ENCODE results near the gene PRRT4.

Gene PRRT4

DNA sequence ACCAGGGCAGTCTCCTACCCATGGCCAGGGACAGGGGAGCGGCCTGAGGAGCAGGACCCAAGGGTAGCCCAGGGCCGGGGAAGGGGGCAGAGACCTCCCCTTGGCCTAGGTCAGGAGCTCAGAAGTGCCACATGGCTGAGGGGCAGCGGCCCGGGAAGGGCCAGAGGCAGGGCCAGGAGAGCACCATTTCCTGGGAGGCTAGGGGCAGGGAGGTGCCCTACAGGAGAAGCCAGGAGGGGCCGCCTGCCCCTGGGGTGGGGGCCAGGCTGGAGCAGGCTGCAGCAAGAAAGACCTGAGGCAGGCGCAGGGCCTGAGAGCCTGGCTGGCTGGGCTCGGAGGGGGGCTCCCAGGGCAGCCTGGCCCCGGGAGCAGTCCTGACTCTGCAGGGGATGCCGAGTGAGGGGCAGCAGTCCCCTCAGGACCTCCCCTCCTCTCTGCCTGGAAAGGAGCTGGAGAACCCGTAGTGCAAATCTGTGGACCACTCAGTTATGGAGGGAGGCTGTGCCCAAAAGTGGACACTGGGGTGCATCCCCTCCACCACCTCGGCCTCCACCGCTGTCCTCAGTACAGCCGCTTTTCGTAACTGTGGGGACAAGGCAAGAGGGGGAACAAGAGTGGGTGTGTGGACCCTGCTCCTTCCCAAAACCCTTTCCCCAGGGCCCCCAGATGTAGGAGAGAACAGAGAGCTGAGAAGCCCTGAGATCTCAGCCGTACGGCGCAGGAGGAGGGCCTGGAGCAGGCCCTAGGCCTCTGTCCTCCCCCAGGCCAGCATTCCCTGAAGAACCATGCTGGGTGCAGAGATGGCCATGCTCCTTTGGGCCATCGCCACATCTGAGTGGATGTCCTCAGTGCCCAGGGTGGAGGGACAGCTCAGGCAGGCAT lies 31.2 kb upstream of the PRRT4 start:
- no peaks in the 10 kb centered on the region for H3K9me3 ChIP-seq (ENCODE audit: low read length)
- H3K27ac ChIP-seq (ENCODE audit: low read depth, low read length) = no peak overlapping the region
- H3K4me1 ChIP-seq (ENCODE audit: insufficient read depth, low read length) = peaks cover 4% of the 10 kb centered on the region
- no peaks in the 10 kb centered on the region for H3K27me3 ChIP-seq (ENCODE audit: control insufficient read depth in 1 of 2, insufficient read depth in 2 of 2, low read length in 2 of 2)
- H3K36me3 ChIP-seq (ENCODE audit: insufficient read depth, low read length) = peaks cover 33% of the 10 kb centered on the region
- H3K9ac ChIP-seq (ENCODE audit: low read length) = no peak overlapping the region
- H3K4me3 ChIP-seq (ENCODE audit: low read depth in 1 of 2, low read length in 2 of 2) = no peak overlapping the region

DNA sequence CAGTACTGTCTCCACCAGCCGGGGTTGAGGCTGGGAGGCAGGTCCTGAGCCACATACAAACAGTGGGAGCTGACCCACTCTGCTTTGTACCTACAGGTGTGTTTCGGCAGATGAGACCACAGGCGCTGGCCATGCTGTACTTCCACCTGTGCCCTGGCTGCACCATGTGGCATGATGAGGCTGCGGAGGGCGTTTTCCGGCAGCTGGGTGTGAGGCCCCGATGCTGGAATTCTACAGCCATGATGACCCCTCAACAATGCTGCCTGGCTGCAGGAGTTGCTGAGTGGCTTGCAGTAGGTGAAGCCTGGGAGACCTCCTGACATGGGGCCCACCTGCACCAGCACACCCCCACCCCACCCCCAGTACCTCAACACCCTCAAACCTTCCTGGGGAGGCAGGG lies 30.3 kb upstream of the PRRT4 start:
- Histone ChIP-seq H3K36me3 (ENCODE audit: insufficient read depth, low read length) (peaks cover 24% of the 10 kb centered on the region), H3K27ac (ENCODE audit: low read depth, low read length) (no peak overlapping the region), H3K4me1 (ENCODE audit: insufficient read depth, low read length) (peaks cover 8% of the 10 kb centered on the region), H3K27me3 (ENCODE audit: control insufficient read depth in 1 of 2, insufficient read depth in 2 of 2, low read length in 2 of 2) (no peaks in the 10 kb centered on the region), H3K4me3 (ENCODE audit: low read depth in 1 of 2, low read length in 2 of 2) (no peak overlapping the region), H3K9me3 (ENCODE audit: low read length) (no peaks in the 10 kb centered on the region), H3K9ac (ENCODE audit: low read length) (no peak overlapping the region)

DNA sequence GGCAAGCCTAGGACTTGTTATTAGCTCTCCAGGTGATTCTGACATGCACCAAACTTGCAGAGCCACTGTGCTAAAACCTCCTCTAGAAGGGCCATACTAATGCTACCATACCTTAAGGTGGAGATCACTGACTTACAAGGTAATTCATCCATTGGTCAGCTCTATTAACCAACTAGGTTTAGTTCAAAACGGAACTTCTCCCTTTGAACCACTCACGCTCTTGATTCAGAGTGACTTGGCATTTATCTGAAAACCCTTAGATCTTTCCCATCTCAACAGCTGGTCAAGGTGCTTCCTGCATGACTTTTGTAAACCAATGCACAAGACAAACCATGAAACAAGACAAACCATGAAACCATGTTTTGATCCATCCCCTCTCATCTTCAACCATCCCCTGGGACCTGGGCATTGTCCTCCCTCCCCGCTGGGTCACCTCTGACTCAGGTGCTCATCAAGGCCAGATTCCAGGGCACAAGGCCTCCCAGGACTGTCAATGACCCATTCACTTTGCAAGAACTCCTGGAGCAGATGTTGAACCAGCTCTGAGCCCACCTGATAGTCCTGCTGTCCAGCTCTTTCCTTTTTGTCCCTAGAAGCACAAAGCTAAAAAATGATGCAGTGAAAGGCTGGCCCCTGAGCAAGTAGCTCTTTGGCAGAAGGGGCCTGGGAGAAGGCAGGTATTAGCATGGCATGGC lies 29.5 kb upstream of the PRRT4 start:
- Histone ChIP-seq H3K36me3 (ENCODE audit: insufficient read depth, low read length) (peaks cover 16% of the 10 kb centered on the region), H3K27ac (ENCODE audit: low read depth, low read length) (no peak overlapping the region)

DNA sequence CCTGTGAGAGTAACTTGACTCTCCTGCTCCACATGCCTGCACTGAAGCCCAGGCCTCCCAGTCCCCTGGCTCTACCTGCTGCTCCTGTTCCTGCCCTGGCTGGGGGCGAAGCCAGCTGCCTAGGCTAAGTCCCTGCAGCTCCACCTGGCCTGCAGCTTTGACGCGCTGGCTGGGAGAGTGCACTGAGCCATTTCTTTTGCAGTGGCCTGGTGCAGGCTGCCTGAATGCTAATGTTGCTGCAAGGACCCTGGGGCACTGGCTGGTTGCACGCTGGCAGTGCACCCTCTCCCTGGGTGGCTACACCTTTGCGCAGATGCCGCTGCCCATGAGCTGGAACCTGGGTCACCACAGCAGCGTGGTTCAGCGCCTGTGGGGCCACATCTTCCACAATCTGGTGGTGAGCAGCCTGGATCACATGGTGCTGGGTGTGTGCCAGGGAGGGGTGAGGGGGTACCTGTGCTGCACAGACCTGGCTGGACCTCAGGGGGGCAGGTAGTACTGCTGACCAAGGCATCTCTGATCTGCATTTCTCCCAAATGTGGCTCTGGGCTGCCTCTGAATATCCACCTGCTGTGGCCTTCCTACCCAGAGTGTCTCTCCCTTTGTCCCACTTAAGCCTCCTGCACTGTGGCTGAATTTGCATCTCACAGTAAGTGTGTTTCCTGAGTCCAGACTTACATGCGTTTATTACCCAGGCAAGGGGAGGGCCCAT lies 28.3 kb upstream of the PRRT4 start:
- Histone ChIP-seq H3K9ac (ENCODE audit: low read length) (no peak overlapping the region), H3K4me3 (ENCODE audit: low read depth in 1 of 2, low read length in 2 of 2) (no peak overlapping the region), H3K27ac (ENCODE audit: low read depth, low read length) (no peak overlapping the region), H3K27me3 (ENCODE audit: control insufficient read depth in 1 of 2, insufficient read depth in 2 of 2, low read length in 2 of 2) (no peaks in the 10 kb centered on the region), H3K4me1 (ENCODE audit: insufficient read depth, low read length) (peaks cover 8% of the 10 kb centered on the region), H3K9me3 (ENCODE audit: low read length) (no peaks in the 10 kb centered on the region), H3K36me3 (ENCODE audit: insufficient read depth, low read length) (peaks cover 7% of the 10 kb centered on the region)

More for the DNA sequence above, 29.5 kb upstream of the PRRT4 start:
- no peak overlapping the region for H3K4me3 ChIP-seq (ENCODE audit: low read depth in 1 of 2, low read length in 2 of 2)
- no peaks in the 10 kb centered on the region for H3K9me3 ChIP-seq (ENCODE audit: low read length)
- no peaks in the 10 kb centered on the region for H3K27me3 ChIP-seq (ENCODE audit: control insufficient read depth in 1 of 2, insufficient read depth in 2 of 2, low read length in 2 of 2)
- peaks cover 8% of the 10 kb centered on the region for H3K4me1 ChIP-seq (ENCODE audit: insufficient read depth, low read length)
- H3K9ac ChIP-seq (ENCODE audit: low read length) = no peak overlapping the region

DNA sequence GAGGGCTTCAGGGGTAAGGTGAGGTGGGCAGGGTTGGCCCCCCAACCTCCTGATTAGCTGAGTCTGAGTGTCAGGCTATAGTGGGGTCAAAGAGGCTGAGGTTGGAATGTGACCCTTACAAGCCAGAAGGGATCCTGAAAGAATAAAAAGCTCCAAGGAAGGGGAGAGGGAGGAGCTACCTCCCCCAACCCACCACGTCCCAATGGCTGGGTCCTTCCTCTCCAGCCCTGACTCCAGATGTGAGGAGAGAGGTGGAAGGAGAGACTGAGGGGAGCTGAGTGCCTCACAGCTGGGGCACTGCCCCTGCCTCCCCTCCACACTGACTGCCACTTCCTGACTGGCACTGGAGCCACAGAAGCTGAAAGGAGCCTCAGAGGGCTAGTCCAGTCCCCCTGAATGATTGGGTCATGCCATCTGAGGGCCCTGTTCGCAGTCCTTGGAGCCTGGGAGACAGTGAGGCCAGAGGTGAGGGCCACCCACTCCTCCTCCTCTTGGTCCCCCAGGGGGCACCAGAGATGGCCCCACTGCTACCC lies 27.7 kb upstream of the PRRT4 start:
- H3K27me3 ChIP-seq (ENCODE audit: control insufficient read depth in 1 of 2, insufficient read depth in 2 of 2, low read length in 2 of 2) = no peaks in the 10 kb centered on the region
- H3K4me3 ChIP-seq (ENCODE audit: low read depth in 1 of 2, low read length in 2 of 2) = no peak overlapping the region
- no peaks in the 10 kb centered on the region for H3K9me3 ChIP-seq (ENCODE audit: low read length)
- peaks cover under 1% of the 10 kb centered on the region for H3K36me3 ChIP-seq (ENCODE audit: insufficient read depth, low read length)
- no peak overlapping the region for H3K9ac ChIP-seq (ENCODE audit: low read length)
- peaks cover 8% of the 10 kb centered on the region for H3K4me1 ChIP-seq (ENCODE audit: insufficient read depth, low read length)
- no peak overlapping the region for H3K27ac ChIP-seq (ENCODE audit: low read depth, low read length)

DNA sequence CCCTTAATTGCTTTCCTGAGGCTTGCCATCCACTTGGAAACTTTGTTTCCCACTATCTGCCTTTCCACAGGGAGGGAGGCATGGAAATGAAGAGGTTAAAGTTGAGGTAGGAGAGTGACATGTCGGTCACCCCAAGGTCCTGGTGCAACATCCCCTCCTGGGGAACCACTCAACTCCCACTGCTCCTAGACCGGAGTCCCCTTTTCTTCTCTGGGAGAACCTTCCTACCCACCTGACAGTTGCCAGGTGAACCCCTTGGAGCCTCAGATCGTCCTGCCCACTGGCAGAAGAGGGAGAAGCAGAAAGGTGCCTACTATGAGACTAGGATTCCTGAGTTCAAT lies 26.6 kb upstream of the PRRT4 start:
- no peaks in the 10 kb centered on the region for H3K27me3 ChIP-seq (ENCODE audit: control insufficient read depth in 1 of 2, insufficient read depth in 2 of 2, low read length in 2 of 2)
- H3K4me1 ChIP-seq (ENCODE audit: insufficient read depth, low read length) = peaks cover 8% of the 10 kb centered on the region
- no peaks in the 10 kb centered on the region for H3K36me3 ChIP-seq (ENCODE audit: insufficient read depth, low read length)
- no peak overlapping the region for H3K9ac ChIP-seq (ENCODE audit: low read length)
- no peaks in the 10 kb centered on the region for H3K9me3 ChIP-seq (ENCODE audit: low read length)
- no peak overlapping the region for H3K4me3 ChIP-seq (ENCODE audit: low read depth in 1 of 2, low read length in 2 of 2)
- no peak overlapping the region for H3K27ac ChIP-seq (ENCODE audit: low read depth, low read length)

DNA sequence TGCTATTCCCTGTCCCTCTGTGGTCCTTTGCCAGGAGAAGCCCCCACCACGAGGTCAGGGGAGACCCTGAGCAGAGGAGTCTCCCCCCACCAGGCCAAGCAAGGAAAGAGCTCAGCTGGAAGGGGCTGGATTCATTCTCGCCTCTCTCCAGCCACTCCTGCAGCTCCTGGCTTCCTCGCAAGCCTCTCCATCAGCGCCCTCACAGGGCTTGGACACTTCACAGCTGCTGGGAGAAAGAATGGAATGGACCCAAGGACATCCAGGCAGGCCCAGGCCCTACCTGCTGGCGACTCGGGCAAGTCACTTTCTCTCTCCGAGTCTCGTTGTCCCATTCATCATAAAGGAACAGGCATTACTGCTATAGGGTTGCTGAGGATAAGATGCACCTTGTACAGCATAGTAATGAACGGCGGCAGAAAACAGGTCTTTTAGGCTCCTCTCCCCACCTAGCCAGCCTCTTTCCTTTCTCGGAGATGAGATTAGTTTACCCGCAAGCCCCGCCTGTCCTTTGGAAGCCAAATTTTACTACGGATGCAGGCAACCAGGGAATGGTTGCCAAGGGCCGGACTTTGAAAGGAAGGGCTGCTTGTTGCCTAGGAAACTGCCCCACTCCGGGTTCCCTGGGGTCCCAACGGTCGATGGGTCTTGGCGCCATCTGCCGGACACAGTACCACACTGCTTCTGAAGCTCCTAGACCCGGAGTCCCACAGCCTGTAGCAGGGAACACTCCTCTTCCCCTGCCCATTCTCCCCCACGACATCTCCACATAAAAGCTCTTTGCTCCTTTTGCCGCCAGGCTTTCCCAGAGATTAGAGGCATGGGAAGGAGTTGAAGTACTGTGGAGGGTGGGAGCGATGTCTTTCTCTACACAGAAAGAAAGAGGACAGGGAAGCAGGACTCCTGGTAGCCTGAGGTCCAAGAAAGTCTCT lies 26.0 kb upstream of the PRRT4 start:
- no peaks in the 10 kb centered on the region for H3K36me3 ChIP-seq (ENCODE audit: insufficient read depth, low read length)
- no peak overlapping the region for H3K4me3 ChIP-seq (ENCODE audit: low read depth in 1 of 2, low read length in 2 of 2)
- H3K9ac ChIP-seq (ENCODE audit: low read length) = no peak overlapping the region
- peaks cover 8% of the 10 kb centered on the region for H3K4me1 ChIP-seq (ENCODE audit: insufficient read depth, low read length)
- H3K27me3 ChIP-seq (ENCODE audit: control insufficient read depth in 1 of 2, insufficient read depth in 2 of 2, low read length in 2 of 2) = no peaks in the 10 kb centered on the region
- no peak overlapping the region for H3K27ac ChIP-seq (ENCODE audit: low read depth, low read length)
- no peaks in the 10 kb centered on the region for H3K9me3 ChIP-seq (ENCODE audit: low read length)

DNA sequence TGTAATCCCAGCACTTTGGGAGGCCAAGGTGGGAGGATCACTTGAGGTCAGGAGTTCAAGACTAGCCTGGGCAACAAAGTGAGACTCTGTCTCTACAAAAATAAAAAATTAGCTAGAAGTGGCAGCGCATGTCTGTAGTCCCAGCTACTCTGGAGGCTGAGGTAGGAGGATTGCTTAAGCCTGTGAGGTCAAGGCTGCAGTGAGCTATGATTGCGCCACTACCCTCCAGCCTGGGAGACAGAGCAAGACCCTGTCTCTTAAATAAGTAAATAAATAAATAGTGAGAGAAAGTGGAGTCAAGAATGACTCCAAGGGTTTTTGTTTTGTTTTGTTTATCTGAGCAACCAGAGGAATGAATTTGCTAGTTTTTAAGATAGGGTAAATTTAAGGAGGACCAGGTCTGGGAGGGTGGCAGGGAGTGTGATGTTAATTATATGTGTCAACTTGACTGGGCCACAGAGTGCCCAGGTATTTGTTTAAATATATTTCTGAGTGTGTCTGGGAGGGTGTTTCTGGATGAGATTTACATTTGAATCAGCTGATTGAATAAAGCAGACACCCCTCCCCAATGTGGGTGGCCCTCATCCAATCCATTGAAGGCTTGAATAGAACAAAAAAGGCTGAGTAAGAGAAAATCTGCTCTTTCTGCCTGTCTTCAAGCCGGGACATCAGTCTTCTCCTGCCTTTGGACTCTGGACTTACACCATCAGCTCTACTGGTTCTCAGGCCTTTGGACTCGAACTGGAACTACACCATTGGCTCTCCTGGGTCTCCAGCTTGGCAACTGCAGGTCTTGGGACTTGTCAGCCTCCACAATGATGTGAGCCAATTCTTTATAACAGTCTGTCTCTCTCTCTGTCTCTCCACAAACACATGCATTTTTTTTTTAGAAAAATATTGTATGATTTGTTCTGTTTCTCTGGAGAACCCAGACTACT lies 24.8 kb upstream of the PRRT4 start:
- H3K4me3 ChIP-seq (ENCODE audit: low read depth in 1 of 2, low read length in 2 of 2) = no peak overlapping the region
- H3K27ac ChIP-seq (ENCODE audit: low read depth, low read length) = no peak overlapping the region
- no peak overlapping the region for H3K9ac ChIP-seq (ENCODE audit: low read length)
- H3K27me3 ChIP-seq (ENCODE audit: control insufficient read depth in 1 of 2, insufficient read depth in 2 of 2, low read length in 2 of 2) = no peaks in the 10 kb centered on the region
- peaks cover 8% of the 10 kb centered on the region for H3K4me1 ChIP-seq (ENCODE audit: insufficient read depth, low read length)
- H3K36me3 ChIP-seq (ENCODE audit: insufficient read depth, low read length) = no peaks in the 10 kb centered on the region
- H3K9me3 ChIP-seq (ENCODE audit: low read length) = no peaks in the 10 kb centered on the region

DNA sequence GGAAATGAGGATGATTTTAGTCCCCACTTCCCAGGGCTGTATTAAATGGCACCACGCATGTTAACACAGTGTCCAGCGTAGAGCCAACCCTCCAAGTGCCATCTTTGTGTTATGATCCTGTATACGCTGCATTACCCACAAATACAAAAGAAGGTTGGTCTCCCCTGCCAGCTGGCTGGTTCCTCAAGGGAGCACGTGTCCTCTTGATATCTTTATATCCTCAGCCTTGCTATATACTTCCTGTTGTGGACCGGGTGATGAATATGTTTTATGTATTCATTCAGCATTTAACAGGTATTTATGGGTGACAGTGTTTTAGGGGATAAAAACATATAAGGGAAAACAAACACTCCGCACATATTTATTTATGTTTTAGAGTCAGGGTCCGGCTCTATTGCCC lies 23.2 kb upstream of the PRRT4 start:
- Histone ChIP-seq H3K27me3 (ENCODE audit: control insufficient read depth in 1 of 2, insufficient read depth in 2 of 2, low read length in 2 of 2) (no peaks in the 10 kb centered on the region), H3K27ac (ENCODE audit: low read depth, low read length) (no peak overlapping the region), H3K9me3 (ENCODE audit: low read length) (no peaks in the 10 kb centered on the region), H3K9ac (ENCODE audit: low read length) (no peak overlapping the region), H3K4me3 (ENCODE audit: low read depth in 1 of 2, low read length in 2 of 2) (no peak overlapping the region), H3K36me3 (ENCODE audit: insufficient read depth, low read length) (no peaks in the 10 kb centered on the region), H3K4me1 (ENCODE audit: insufficient read depth, low read length) (peaks cover 8% of the 10 kb centered on the region)

DNA sequence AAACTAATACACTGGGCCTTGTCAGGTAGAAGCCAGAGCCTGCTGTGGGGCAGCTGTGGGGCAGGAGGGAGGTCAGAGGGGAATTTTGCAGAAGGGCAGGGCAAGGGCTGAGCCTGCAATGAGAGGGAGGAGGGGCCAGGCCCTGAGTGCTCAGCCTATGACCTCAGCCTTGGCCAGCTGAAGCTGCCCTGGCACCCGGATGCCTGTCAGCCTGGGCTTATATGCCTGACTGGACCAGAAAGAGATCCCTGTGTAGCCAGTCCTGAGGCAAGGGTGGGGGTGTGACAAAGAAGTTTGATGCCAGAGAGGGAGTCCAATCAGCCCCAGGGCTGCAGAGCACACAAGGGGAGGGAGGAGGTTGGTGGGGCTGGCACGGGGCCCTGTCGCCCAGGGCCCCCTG lies 22.3 kb upstream of the PRRT4 start:
- Histone ChIP-seq H3K27ac (ENCODE audit: low read depth, low read length) (no peak overlapping the region), H3K4me3 (ENCODE audit: low read depth in 1 of 2, low read length in 2 of 2) (no peak overlapping the region), H3K36me3 (ENCODE audit: insufficient read depth, low read length) (no peaks in the 10 kb centered on the region), H3K27me3 (ENCODE audit: control insufficient read depth in 1 of 2, insufficient read depth in 2 of 2, low read length in 2 of 2) (no peaks in the 10 kb centered on the region), H3K4me1 (ENCODE audit: insufficient read depth, low read length) (peaks cover 8% of the 10 kb centered on the region), H3K9me3 (ENCODE audit: low read length) (no peaks in the 10 kb centered on the region), H3K9ac (ENCODE audit: low read length) (no peak overlapping the region)

Measured in muscle layer of colon (tissue), 2 donors.